Astrocyte (in vitro differentiated cells and primary cell): Measurements from ENCODE around the gene PTGFRN. TPM values are rescaled to one million over a fixed set of nuclear protein-coding genes. Genes with fewer than 3 reads are reported as not detected.

Experiments
- DNase-seq: peaks from one replicate; pipeline ENCODE4 v3.0.0-alpha.2; 2010; ENCODE audit warnings: low read depth
- FAIRE-seq: peaks from 2 replicates; lab custom pipeline; 2011; peaks lifted over from hg19 to GRCh38; lab: Jason Lieb, UNC
- H2AFZ ChIP-seq: 2 replicates; pipeline ENCODE4 v1.6.0; 2012; ENCODE audit warnings: low read depth, low read length, inconsistent platforms
- H3K27ac ChIP-seq: 2 replicates; pipeline ENCODE4 v1.5.1; 2011; ENCODE audit warnings: low read depth, low read length, inconsistent platforms
- H3K27me3 ChIP-seq: 2 replicates; pipeline ENCODE4 v1.6.0; 2011; ENCODE audit warnings: low read length, inconsistent platforms; ENCODE audit not compliant: insufficient read depth
- H3K36me3 ChIP-seq: 2 replicates; pipeline ENCODE4 v1.5.1; 2011; ENCODE audit warnings: low read length, inconsistent platforms; ENCODE audit not compliant: insufficient read depth
- H3K4me1 ChIP-seq: 2 replicates; pipeline ENCODE4 v1.5.1; 2011; ENCODE audit warnings: low read length, inconsistent platforms; ENCODE audit not compliant: insufficient read depth
- H3K4me2 ChIP-seq: 2 replicates; pipeline ENCODE4 v1.6.0; 2012; ENCODE audit warnings: low read length, inconsistent platforms
- H3K4me3 ChIP-seq: 2 replicates; pipeline ENCODE4 v1.5.1; 2011; ENCODE audit warnings: low read depth, mild to moderate bottlenecking, low read length, inconsistent platforms; ENCODE audit not compliant: insufficient read depth
- H3K79me2 ChIP-seq: 2 replicates; pipeline ENCODE4 v1.6.0; 2012; ENCODE audit warnings: mild to moderate bottlenecking, low read length, inconsistent platforms; ENCODE audit not compliant: insufficient read depth
- H3K9ac ChIP-seq: 2 replicates; pipeline ENCODE4 v1.6.0; 2012; ENCODE audit warnings: mild to moderate bottlenecking, low read length, inconsistent platforms
- H3K9me3 ChIP-seq: 2 replicates; pipeline ENCODE4 v1.5.1; 2012; ENCODE audit warnings: low read depth, mild to moderate bottlenecking, low read length, inconsistent platforms; ENCODE audit not compliant: insufficient read depth
- H4K20me1 ChIP-seq: 2 replicates; pipeline ENCODE4 v1.6.0; 2012; ENCODE audit warnings: low read length, inconsistent platforms; ENCODE audit not compliant: insufficient read depth
- H3K27ac Mint-ChIP-seq: one replicate; pipeline ENCODE4 v1.8.0; 2021; ENCODE audit warnings: mild to moderate bottlenecking, mixed read lengths; ENCODE audit not compliant: unreplicated experiment
- H3K27me3 Mint-ChIP-seq: one replicate; pipeline ENCODE4 v1.8.0; 2021; ENCODE audit warnings: low read depth, mixed read lengths; ENCODE audit not compliant: unreplicated experiment
- H3K36me3 Mint-ChIP-seq: one replicate; pipeline ENCODE4 v1.8.0; 2021; ENCODE audit warnings: low read depth, mixed read lengths; ENCODE audit not compliant: unreplicated experiment
- H3K4me1 Mint-ChIP-seq: one replicate; pipeline ENCODE4 v1.8.0; 2021; ENCODE audit warnings: low read depth, mixed read lengths; ENCODE audit not compliant: unreplicated experiment
- H3K4me3 Mint-ChIP-seq: one replicate; pipeline ENCODE4 v1.8.0; 2021; ENCODE audit warnings: mild to moderate bottlenecking, moderate library complexity, mixed read lengths; ENCODE audit not compliant: unreplicated experiment
- H3K9me3 Mint-ChIP-seq: one replicate; pipeline ENCODE4 v1.8.0; 2021; ENCODE audit warnings: mild to moderate bottlenecking, mixed read lengths; ENCODE audit not compliant: unreplicated experiment
- CTCF ChIP-seq: IDR thresholded peaks from 2 replicates; pipeline ENCODE4 v1.5.1; 2011; ENCODE audit warnings: low read depth, mild to moderate bottlenecking, inconsistent platforms, low read length, moderate library complexity; ENCODE audit not compliant: insufficient read depth
- EZH2 ChIP-seq: IDR thresholded peaks from 2 replicates; pipeline ENCODE4 v1.6.1; 2012; ENCODE audit warnings: mild to moderate bottlenecking, low read length, inconsistent platforms; ENCODE audit not compliant: insufficient read depth
- total RNA-seq: library from RNA; stranded (reverse); gene quantifications from 2 replicates; pipeline ENCODE4 v1.2.1, GENCODE V29; 2021

PTGFRN gene
- total RNA-seq, 1 donor from 2014 or later: 157 TPM

DNA sequence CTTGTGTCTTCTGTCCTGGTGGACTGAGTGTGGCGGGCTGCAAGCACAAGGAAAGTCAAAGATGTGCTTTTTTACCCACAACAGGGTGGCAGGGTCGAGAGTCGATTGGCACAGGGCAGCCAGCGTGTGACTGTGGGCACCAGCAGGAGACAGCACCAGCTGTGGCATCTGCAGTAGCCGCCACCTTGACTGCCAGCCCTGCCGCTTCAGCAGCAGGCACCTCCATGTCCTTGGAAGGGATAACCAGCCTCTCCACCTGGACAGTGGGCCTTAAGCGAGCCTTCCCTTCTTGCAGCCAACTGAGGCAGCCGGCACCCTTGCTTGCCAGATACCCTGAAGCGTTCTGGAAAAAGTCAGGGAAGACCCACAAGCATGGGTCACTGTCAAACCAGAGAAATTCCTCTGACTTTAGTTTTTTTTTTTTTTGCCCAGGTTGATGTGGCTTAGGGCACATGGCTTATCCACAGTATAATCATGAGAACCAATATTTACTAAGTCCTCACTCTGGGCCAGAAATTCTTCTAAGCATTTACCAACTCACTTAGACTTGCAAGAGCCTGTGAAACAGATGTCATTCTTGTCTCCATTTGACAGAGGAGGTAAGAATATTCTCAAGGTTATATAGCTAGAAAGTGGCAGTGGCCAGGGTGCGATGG lies 30.1 kb upstream of the PTGFRN start:
- DNase-seq: no peak
- Histone ChIP-seq H3K27ac (peak overlapping the region; percentile 81), H3K27me3 (no peaks in the 10 kb centered on the region), H3K4me2 (peak overlapping the region; percentile 87), H3K9ac (peak overlapping the region; percentile 86), H3K36me3 (no peaks in the 10 kb centered on the region), H4K20me1 (no peaks in the 10 kb centered on the region), H2AFZ (peak overlapping the region; percentile 63), H3K4me3 (no peak overlapping the region), H3K9me3 (no peaks in the 10 kb centered on the region), H3K79me2 (no peaks in the 10 kb centered on the region), H3K4me1 (peaks cover 22% of the 10 kb centered on the region)
- TF ChIP-seq EZH2 (no peak), CTCF (no peak)
- no peaks in the 10 kb centered on the region for H3K9me3 Mint-ChIP-seq
- H3K36me3 Mint-ChIP-seq: no peaks in the 10 kb centered on the region
- H3K27me3 Mint-ChIP-seq: no peaks in the 10 kb centered on the region
- no peak overlapping the region for H3K4me3 Mint-ChIP-seq
- H3K27ac Mint-ChIP-seq: no peak overlapping the region
- no peak for FAIRE-seq
- H3K4me1 Mint-ChIP-seq: peaks cover 7% of the 10 kb centered on the region

DNA sequence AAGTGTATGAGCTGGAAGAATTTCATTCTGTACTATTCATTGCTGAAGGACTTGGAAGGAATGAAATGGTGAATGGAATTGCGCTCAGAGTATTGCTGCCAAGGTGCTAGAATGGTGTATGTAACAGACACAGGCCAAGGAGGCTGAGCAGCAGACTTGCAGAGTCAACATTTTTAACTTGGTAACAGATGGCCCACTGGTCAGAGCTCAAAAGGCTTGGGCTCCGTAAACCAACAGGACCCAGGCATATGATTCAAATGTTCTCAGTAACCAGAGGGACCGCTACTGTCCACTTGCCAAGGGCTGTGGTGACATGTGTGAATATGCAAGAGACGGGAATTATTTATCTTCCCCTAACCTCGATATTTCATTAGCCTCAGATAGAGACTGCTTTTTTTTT lies 28.8 kb upstream of the PTGFRN start:
- Histone ChIP-seq H3K27me3 (no peaks in the 10 kb centered on the region), H2AFZ (no peak overlapping the region), H4K20me1 (no peaks in the 10 kb centered on the region), H3K9me3 (no peaks in the 10 kb centered on the region), H3K4me3 (no peak overlapping the region), H3K36me3 (no peaks in the 10 kb centered on the region), H3K27ac (no peak overlapping the region), H3K4me1 (peaks cover 22% of the 10 kb centered on the region), H3K79me2 (no peaks in the 10 kb centered on the region), H3K4me2 (no peak overlapping the region), H3K9ac (no peak overlapping the region)
- H3K36me3 Mint-ChIP-seq: no peaks in the 10 kb centered on the region
- no peaks in the 10 kb centered on the region for H3K27me3 Mint-ChIP-seq
- FAIRE-seq (no peak), DNase-seq (peak; percentile 29)
- peaks cover 13% of the 10 kb centered on the region for H3K4me1 Mint-ChIP-seq
- no peak for TF ChIP-seq CTCF
- no peak for TF ChIP-seq EZH2
- no peaks in the 10 kb centered on the region for H3K9me3 Mint-ChIP-seq
- no peak overlapping the region for H3K27ac Mint-ChIP-seq
- no peak overlapping the region for H3K4me3 Mint-ChIP-seq

GRCh38 chr1:116881879-116882520 lies 27.7 kb upstream of the PTGFRN start:
- no peak for TF ChIP-seq CTCF
- no peak for TF ChIP-seq EZH2
- H3K27me3 Mint-ChIP-seq: no peaks in the 10 kb centered on the region
- H3K27ac Mint-ChIP-seq: peak overlapping the region; percentile 38
- DNase-seq (peak; percentile 62), FAIRE-seq (no peak)
- no peak overlapping the region for H2AFZ ChIP-seq
- H3K27ac ChIP-seq: no peak overlapping the region
- no peak overlapping the region for H3K4me2 ChIP-seq
- H3K36me3 ChIP-seq: no peaks in the 10 kb centered on the region
- H3K4me1 ChIP-seq: peaks cover 32% of the 10 kb centered on the region
- no peak overlapping the region for H3K4me3 ChIP-seq
- H3K4me1 Mint-ChIP-seq: peaks cover 23% of the 10 kb centered on the region
- no peaks in the 10 kb centered on the region for H3K9me3 ChIP-seq
- H4K20me1 ChIP-seq: no peaks in the 10 kb centered on the region
- H3K9me3 Mint-ChIP-seq: no peaks in the 10 kb centered on the region
- no peaks in the 10 kb centered on the region for H3K27me3 ChIP-seq
- no peak overlapping the region for H3K9ac ChIP-seq
- no peak overlapping the region for H3K4me3 Mint-ChIP-seq
- no peaks in the 10 kb centered on the region for H3K36me3 Mint-ChIP-seq
- no peaks in the 10 kb centered on the region for H3K79me2 ChIP-seq
